Measurements from ENCODE around the gene AUNIP. TPM values are rescaled to one million over a fixed set of nuclear protein-coding genes. Genes with fewer than 3 reads are reported as not detected.

The AUNIP gene
- total RNA-seq, 1 experiment from 2014 or later = 16.1 TPM

GRCh38 chr1:25808481-25809244 is 50.6 kb downstream of the AUNIP start:
- H3K4me3 Mint-ChIP-seq = no peak overlapping the region

DNA sequence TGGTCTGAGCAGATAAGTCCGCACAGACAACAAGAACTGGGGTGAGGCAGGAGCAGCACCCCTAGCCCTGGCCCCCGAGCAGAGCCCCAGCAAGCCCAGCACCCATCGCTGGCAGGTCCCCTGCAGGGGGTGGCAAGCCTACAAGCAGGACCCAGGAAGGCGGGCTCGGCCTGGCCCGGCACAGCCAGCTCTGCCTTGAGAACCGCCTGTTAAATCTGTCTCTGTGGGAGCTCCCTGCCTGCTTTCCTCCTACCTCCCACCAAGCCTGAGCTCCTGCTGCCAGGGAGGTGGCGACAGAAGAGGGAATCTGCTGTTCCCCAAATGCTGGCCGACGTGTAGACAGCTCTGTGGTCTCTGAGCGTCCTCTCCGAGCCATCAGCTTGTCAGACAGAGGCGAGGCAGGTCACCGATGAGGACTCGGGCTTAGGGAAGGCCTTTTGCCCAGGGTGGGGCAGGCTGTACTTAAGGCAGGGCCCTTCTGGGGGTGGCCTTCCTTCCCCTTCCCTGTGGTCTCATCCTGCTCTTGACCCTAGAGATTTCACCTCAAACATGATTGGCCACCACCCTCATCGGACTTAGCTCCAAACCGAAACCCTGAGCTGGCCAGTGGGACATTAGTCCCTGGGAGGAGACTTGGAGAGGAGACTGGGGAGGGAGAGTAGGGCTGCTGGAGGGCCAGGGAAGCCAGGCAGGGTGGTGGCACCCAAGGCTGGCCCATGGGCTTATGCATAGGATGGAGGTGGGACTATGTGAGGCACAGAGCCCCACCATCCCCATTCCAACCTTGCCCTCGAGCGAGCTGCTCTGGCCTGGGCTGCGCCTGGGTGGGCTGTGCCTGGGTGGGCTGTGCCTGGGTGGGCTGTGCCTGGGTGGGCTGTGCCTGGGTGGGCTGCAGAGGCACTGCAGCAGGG is 51.5 kb downstream of the AUNIP start:
- Mint-ChIP-seq H3K9me3 (no peaks in the 10 kb centered on the region), H3K27ac (no peak overlapping the region), H3K36me3 (peaks cover 18% of the 10 kb centered on the region), H3K4me3 (no peak overlapping the region), H3K4me1 (peaks cover 12% of the 10 kb centered on the region), H3K27me3 (ENCODE audit: low read depth) (no peaks in the 10 kb centered on the region)
- ChIA-PET CTCF (interaction anchor here (0.6 to 4.7 kb wide), 8 partner anchors 9 to 324 kb away, joined by 3 to 80 read pairs (median 4); partner anchors contain the start of gene SELENON), POLR2A (no interaction called here)
- DNase-seq (ENCODE audit: low spot score) (no peak), ATAC-seq (no peak)
- TF ChIP-seq GTF2I (CRISPR knock-in tag; conservative IDR thresholded peaks at IDR 0.05) (no peak), ETV6 (CRISPR knock-in tag; IDR thresholded peaks at IDR 0.05) (no peak), PRDM15 (CRISPR knock-in tag; IDR thresholded peaks at IDR 0.05) (no peak), FOXP1 (CRISPR knock-in tag; IDR thresholded peaks at IDR 0.05; ENCODE audit: borderline replicate concordance) (no peak), NFYB (CRISPR knock-in tag; conservative IDR thresholded peaks at IDR 0.05; ENCODE audit: low read depth) (no peak), NR1H2 (CRISPR knock-in tag; IDR thresholded peaks at IDR 0.05) (no peak)
- TF ChIP-seq, protein P1, sequence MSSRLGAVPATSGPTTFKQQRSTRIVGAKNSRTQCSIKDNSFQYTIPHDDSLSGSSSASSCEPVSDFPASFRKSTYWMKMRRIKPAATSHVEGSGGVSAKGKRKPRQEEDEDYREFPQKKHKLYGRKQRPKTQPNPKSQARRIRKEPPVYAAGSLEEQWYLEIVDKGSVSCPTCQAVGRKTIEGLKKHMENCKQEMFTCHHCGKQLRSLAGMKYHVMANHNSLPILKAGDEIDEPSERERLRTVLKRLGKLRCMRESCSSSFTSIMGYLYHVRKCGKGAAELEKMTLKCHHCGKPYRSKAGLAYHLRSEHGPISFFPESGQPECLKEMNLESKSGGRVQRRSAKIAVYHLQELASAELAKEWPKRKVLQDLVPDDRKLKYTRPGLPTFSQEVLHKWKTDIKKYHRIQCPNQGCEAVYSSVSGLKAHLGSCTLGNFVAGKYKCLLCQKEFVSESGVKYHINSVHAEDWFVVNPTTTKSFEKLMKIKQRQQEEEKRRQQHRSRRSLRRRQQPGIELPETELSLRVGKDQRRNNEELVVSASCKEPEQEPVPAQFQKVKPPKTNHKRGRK (CRISPR knock-in tag; IDR thresholded peaks at IDR 0.05; ENCODE audit: borderline replicate concordance) = no peak

More at GRCh38 chr1:25808481-25809244, 50.6 kb downstream of the AUNIP start:
- Mint-ChIP-seq H3K4me1 (peaks cover 7% of the 10 kb centered on the region), H3K27ac (no peak overlapping the region), H3K36me3 (peaks cover 18% of the 10 kb centered on the region), H3K27me3 (ENCODE audit: low read depth) (no peaks in the 10 kb centered on the region), H3K9me3 (no peaks in the 10 kb centered on the region)
- no peak for DNase-seq (ENCODE audit: low spot score)
- ChIA-PET CTCF (interaction anchor here (0.7 to 4.7 kb wide), 9 partner anchors 9 to 288 kb away, joined by 3 to 80 read pairs (median 4); partner anchors contain the start of gene SELENON), POLR2A (no interaction called here)
- TF ChIP-seq CREM (CRISPR knock-in tag; IDR thresholded peaks at IDR 0.05) (no peak), OVOL2 (CRISPR knock-in tag; IDR thresholded peaks at IDR 0.05; ENCODE audit: borderline replicate concordance) (no peak), IRF1 (CRISPR knock-in tag; IDR thresholded peaks at IDR 0.05) (no peak), FOXK1 (CRISPR knock-in tag; IDR thresholded peaks at IDR 0.05) (no peak), FOXP1 (CRISPR knock-in tag; IDR thresholded peaks at IDR 0.05; ENCODE audit: borderline replicate concordance) (no peak), ZNF138 (CRISPR knock-in tag; conservative IDR thresholded peaks at IDR 0.05) (no peak), KAT7 (CRISPR knock-in tag; IDR thresholded peaks at IDR 0.05; ENCODE audit: borderline replicate concordance) (no peak), MYBL2 (CRISPR knock-in tag; IDR thresholded peaks at IDR 0.05) (no peak), GRHL2 (CRISPR knock-in tag; IDR thresholded peaks at IDR 0.05; ENCODE audit: insufficient replicate concordance, severe bottlenecking) (no peak), ESRRA (CRISPR knock-in tag; IDR thresholded peaks at IDR 0.05; ENCODE audit: borderline replicate concordance) (no peak)
- TF ChIP-seq, protein P2, sequence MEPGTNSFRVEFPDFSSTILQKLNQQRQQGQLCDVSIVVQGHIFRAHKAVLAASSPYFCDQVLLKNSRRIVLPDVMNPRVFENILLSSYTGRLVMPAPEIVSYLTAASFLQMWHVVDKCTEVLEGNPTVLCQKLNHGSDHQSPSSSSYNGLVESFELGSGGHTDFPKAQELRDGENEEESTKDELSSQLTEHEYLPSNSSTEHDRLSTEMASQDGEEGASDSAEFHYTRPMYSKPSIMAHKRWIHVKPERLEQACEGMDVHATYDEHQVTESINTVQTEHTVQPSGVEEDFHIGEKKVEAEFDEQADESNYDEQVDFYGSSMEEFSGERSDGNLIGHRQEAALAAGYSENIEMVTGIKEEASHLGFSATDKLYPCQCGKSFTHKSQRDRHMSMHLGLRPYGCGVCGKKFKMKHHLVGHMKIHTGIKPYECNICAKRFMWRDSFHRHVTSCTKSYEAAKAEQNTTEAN (CRISPR knock-in tag; IDR thresholded peaks at IDR 0.05) = no peak
- TF ChIP-seq, protein P3, sequence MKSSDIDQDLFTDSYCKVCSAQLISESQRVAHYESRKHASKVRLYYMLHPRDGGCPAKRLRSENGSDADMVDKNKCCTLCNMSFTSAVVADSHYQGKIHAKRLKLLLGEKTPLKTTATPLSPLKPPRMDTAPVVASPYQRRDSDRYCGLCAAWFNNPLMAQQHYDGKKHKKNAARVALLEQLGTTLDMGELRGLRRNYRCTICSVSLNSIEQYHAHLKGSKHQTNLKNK (CRISPR knock-in tag; IDR thresholded peaks at IDR 0.05) = no peak
- TF ChIP-seq, protein P4, sequence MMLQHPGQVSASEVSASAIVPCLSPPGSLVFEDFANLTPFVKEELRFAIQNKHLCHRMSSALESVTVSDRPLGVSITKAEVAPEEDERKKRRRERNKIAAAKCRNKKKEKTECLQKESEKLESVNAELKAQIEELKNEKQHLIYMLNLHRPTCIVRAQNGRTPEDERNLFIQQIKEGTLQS (CRISPR knock-in tag; conservative IDR thresholded peaks at IDR 0.05) = no peak
- TF ChIP-seq, protein P5, sequence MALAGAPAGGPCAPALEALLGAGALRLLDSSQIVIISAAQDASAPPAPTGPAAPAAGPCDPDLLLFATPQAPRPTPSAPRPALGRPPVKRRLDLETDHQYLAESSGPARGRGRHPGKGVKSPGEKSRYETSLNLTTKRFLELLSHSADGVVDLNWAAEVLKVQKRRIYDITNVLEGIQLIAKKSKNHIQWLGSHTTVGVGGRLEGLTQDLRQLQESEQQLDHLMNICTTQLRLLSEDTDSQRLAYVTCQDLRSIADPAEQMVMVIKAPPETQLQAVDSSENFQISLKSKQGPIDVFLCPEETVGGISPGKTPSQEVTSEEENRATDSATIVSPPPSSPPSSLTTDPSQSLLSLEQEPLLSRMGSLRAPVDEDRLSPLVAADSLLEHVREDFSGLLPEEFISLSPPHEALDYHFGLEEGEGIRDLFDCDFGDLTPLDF (CRISPR knock-in tag; IDR thresholded peaks at IDR 0.05) = no peak
- TF ChIP-seq, protein P6, sequence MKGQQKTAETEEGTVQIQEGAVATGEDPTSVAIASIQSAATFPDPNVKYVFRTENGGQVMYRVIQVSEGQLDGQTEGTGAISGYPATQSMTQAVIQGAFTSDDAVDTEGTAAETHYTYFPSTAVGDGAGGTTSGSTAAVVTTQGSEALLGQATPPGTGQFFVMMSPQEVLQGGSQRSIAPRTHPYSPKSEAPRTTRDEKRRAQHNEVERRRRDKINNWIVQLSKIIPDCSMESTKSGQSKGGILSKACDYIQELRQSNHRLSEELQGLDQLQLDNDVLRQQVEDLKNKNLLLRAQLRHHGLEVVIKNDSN (CRISPR knock-in tag; IDR thresholded peaks at IDR 0.05) = no peak
- TF ChIP-seq, protein P7, sequence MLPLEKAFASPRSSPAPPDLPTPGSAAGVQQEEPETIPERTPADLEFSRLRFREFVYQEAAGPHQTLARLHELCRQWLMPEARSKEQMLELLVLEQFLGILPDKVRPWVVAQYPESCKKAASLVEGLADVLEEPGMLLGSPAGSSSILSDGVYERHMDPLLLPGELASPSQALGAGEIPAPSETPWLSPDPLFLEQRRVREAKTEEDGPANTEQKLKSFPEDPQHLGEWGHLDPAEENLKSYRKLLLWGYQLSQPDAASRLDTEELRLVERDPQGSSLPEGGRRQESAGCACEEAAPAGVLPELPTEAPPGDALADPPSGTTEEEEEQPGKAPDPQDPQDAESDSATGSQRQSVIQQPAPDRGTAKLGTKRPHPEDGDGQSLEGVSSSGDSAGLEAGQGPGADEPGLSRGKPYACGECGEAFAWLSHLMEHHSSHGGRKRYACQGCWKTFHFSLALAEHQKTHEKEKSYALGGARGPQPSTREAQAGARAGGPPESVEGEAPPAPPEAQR (CRISPR knock-in tag; IDR thresholded peaks at IDR 0.05) = no peak
- ATAC-seq = no peak

Measured in WTC11 (cell line).